HepG2 (cell line): ENCODE results near the gene CASP6.

Experiments used
- ARID3A ChIP-seq: IDR thresholded peaks from 2 replicates; pipeline ENCODE4 v1.6.1; 2012; ENCODE audit warnings: low read depth, low read length, improper control_type of control experiment
- GABPA ChIP-seq, 2 experiments: IDR thresholded peaks; 2 replicates each; pipeline ENCODE4 v1.6.1; 2011 to 2016; ENCODE audit warnings: low read depth in 2 of 2, low read length in 1 of 2, missing biosample characterization in 1 of 2, missing genetic modification characterization in 1 of 2
- JUN ChIP-seq: sonication (generic); formaldehyde crosslinking; IDR thresholded peaks from 2 replicates; pipeline ENCODE4 v1.4.0; 2020; ENCODE audit warnings: mild to moderate bottlenecking, missing genetic modification reagents

GRCh38 chr4:109675181-109675580, 28.1 kb downstream of the CASP6 start:
- TF ChIP-seq JUN (no peak), GABPA (IDR thresholded peaks at IDR 0.05; ENCODE audit: low read depth, low read length) (no peak), GABPA (CRISPR knock-in tag; IDR thresholded peaks at IDR 0.05; ENCODE audit: low read depth) (no peak), ARID3A (no peak)
